CD4-positive, alpha-beta T cell treated with Interleukin-1 beta for 1 hour (primary cell): ENCODE measurements around the gene SLC6A16.
A peak's percentile ranks its signal among the peaks of the same experiment; 100 is the strongest.
"Not testable (repeated sequence)": the region's sequence is repeated elsewhere in the genome, so short reads cannot be mapped to it uniquely, and the experiment has no call there.

Source experiments
- DNase-seq, 2 donors: peaks; one replicate each; pipeline ENCODE4 v3.0.0-alpha.2; 2020 to 2022

SLC6A16 gene

GRCh38 chr19:49324801-49325576 is at the start of gene SLC6A16:
Gene SLC6A16, minus strand, starts transcription at chr19:49325191. Its CDS starts 13,844 bp downstream, at chr19:49311347.
- no peak for DNase-seq

DNA sequence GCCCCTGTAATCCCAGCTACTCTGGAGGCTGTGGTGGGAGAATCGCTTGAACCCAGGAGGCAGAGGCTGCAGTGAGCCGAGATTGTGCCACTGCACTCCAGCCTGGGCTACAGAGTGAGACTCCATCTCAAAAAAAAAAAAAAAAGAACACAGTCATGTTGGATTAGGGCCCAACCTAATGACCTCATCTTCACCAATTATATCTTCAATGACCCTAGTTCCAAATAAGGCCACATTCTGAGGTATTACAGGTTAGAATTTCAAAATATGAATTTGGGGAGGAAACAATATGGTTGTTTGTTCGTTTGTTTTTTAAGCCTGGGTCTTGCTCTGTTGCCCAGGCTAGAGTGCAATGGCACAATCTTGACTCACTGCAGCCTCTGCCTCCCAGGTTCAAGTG is 48.2 kb upstream of the SLC6A16 start:
- not testable (repeated sequence) for DNase-seq

- DNase-seq = no peak
These were observed 46.2 kb upstream of the SLC6A16 start for GRCh38 chr19:49371184-49371583.

DNA sequence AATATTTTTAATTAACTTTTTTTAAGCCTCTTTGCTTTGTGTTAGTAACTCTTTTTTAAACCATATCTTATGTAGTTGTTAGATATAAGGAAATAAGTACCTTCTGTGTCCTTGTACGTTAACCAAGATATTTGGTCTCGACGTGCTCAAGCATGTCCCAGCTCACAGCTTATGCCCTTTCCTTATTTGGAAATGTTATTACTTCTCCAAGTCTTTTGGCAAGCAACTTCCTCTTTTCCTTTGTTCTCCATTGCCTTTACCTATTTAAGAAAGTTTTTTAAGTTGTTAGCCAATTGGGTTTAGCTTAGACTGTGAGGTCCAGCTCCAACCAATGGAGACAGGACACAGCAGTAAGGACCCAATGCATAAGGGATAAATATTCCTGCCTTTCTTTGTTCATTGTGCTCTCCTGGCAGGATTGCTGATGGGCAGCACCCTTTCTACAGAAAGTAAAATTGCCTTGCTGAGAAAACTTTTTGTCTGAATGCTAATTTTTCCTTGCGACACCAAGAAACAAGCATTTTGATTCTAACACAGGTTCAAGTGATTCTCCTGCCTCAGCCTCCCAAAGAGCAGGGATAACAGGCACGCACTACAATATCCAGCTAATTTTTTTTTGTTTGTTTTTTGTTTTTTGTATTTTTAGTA is 43.8 kb upstream of the SLC6A16 start:
- no peak for DNase-seq

GRCh38 chr19:49366110-49366509 is 41.1 kb upstream of the SLC6A16 start:
- DNase-seq = no peak

DNA sequence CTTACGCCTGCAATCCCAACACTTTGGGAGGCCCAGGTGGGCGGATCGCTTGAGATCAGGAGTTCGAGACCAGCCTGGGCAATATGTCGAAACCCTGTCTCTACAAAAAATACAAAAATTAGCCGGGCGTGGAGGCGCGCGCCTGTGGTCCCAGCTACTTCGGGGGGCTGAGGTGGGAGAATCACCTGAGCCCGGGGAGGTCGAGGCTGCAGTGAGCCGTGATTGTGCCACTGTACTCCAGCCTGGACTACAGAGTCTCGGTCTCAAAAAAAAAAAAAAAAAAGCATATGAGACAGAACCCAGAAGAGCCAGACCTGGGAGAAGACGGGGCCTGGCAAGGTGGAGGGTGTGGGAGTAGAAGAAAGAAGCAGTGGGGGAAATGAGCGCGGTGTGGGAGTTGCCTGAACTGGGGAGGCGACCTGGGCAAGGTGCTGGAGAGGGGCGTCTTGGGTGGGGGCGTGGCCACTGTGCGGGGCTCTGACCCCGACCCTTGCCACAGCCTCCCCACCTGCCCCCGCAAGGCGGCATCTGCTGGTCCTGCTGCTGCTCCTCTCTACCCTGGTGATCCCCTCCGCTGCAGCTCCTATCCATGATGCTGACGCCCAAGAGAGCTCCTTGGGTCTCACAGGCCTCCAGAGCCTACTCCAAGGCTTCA is 39.2 kb upstream of the SLC6A16 start:
- no peak for DNase-seq

DNA sequence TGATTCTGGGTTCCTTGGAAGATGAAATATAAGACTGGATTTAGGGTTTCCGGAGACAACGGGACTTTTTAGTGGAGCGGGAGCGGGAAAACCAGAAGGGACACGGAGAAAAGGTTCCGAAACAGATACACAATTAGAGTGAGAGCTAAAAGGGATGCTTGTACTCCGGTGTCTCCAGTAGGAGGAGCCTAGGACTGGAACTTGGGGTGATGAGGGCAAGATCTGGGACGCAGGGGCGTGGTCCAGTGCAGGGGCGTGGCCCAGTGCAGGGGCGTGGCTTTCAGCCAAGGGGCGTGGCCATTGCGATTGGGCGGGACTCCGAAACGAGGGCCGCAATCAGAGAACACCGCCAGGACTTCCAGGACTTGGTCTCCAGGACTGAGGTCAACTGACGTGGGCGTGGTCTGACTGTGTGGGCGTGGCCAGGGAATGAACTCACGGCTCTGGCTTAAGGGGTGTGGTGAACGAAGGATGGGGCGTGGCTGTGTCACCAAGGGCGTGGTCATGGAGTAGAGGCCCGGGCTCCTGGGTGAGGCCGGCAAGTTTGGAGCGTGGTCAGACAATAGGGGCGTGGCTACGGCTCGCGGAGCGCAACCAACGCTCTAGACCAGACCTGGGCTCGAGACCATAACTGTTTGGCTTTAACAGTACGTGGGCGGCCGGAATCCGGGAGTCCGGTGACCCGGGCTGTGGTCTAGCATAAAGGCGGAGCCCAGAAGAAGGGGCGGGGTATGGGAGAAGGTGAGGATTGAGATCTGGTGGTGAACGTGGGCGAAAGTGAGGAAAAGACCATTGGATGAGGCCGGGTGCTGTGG is 38.5 kb upstream of the SLC6A16 start, which contains the start of gene DKKL1:
Gene DKKL1 (plus strand): TSS at position 610 of the 815 bp plus-strand sequence. CDS start 122 bp downstream, at position 732.
- DNase-seq = peak; percentile 73 to 88

- peak in 1 of 2 donors; percentile 13 for DNase-seq
These were observed 37.9 kb upstream of the SLC6A16 start for GRCh38 chr19:49362929-49363267.

DNA sequence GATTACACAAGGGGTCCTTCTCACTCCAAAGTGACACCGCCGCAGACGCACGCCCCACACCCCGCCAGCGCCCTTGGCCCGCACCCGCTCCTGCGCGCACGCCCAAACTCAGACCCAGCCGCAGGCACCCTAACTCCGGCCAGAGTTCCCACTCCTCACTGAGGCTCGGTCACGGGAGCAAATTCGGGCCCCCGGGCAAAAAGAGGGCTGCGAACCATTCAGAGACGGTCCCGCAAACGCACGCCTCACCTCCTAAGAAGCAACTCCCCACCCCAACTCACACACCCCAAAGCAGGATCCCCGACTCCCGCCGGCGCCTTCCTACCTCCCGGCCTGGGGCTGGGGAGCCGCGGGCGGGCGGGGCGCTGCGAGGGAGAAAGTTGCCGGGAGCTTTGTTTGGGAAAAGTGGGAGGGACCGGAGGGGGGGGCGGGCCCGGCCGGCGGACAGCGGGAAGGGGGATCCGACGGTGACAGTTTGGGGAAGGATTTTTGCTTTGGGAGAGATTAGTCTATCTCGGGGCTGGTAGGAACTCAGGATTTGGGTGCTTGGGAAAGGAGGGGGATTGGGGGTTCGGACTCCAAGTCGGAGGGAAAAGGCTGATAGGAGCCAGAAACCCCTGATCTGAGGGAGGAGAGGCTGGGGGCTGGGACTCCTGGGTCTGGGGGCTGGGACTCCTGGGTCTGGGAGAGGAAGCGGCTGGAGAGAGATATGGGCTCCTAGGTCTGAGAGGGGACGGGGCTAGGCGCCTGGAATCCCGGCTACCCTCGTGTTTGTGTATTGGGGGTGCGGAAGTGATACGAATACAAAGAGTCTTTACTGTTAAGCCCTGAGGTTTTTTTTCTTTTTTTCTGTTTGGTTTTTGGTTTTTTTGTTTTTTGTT is 37.3 kb upstream of the SLC6A16 start, which contains the start of gene TEAD2:
Gene TEAD2 (minus strand): TSS at position 369 of the 881 bp plus-strand sequence. CDS start 2,341 bp downstream, outside the sequence.
- DNase-seq = peak in 1 of 2 donors; percentile 6

- DNase-seq = peak; percentile 10 to 37
These were observed 36.6 kb upstream of the SLC6A16 start for GRCh38 chr19:49361438-49362047.

GRCh38 chr19:49359851-49360820 is 35.1 kb upstream of the SLC6A16 start:
- DNase-seq = no peak

- DNase-seq = no peak
These were observed 32.2 kb upstream of the SLC6A16 start for GRCh38 chr19:49357186-49357585.

DNA sequence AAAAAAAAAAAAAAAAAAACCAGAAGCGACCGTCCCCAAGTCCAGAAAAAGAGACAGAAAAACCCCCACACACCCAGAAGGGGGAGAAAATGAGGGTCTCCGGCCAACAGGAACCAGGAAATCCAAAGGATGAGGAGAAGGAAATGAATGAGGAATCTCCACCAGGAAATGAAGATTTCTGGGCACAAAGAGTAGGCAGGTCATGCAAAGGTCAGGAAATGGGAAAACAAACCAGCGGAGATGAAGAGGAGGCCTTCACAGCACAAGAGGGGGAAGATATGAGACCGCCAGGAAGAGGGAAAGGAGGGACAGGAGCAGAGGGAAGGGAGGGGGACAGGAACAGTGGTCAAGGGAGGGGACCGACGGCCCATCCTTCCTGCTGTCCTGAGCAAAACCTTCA is 31.4 kb upstream of the SLC6A16 start:
- no peak for DNase-seq

- DNase-seq = no peak
These were observed 30.9 kb upstream of the SLC6A16 start for GRCh38 chr19:49355909-49356353.

DNA sequence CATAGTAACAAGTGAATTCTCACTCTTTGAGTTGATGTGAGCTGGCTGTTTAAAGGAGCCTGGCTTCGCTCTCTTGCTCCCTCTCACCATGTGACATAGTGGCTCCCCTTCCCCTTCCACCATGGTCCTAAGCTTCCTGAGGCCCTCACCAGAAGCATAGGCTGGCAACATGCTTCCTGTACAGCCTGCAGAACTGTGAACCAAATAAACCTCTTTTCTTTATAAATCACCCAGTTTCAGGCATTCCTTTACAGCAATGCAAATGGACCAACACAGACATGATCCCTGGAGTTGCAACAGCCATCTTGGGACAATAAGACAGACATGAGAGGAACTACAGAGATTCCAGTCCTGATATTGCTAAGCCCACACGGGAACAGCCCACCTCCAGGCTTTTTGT is 24.6 kb upstream of the SLC6A16 start:
- no peak for DNase-seq

DNA sequence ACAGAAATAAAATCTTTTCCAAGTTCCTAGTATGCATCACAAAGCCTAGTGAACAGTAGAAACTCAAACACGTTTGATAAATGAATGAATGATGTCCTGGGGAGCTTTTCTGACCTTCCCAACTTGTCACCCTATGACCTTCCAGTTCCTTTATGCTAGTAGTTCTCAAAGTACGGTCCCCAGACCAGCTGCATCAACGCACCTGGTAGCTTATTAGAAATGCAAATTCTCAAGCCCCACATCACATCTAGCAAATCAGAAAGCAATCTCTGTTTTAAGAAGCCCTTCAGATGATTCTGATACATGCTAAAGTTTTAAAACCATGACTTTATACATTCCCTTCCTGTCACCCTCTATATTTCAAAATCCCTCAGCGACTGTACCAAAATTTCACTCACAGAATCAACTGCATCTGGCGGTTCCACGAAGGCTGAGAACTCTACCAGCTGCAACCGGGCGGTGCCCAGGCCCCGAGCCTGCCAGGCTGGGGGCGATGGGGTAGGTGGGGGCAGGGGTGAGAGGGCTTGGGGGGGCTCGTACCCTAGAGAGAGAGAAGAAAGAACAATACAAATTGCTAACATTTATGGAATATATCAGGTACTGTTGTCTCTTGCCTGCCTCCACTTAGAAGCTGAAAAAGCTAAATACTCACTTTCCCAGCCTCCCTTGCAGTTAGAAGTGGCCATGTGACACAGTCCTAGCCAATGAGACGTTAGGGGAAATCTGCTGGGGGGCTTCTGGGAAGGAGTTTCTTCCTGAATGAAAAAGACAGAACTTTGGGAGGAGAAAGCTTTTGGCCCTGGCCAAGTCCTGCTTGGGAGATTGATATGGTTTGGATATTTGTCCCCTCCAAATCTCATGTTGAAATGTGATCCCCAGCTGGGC is 23.6 kb upstream of the SLC6A16 start:
- DNase-seq = no peak

DNA sequence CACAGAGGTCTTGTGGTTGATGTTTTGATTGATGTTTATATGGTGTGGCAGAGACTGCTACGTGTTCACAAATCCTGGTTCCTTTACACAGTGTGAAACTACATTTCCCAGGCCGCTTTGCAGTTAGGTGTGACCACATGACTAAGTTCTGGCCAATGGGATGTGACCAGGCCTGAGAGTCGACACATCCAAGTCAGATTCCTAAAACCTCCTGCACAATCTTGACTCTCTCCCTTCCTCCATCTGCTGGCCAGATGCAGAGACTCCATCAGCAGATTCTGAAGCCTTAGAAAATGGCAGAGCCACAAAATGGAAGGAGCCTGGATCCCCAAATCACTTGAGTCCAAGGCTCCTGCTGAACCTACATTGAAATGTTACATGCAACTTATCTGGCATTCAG is 22.8 kb upstream of the SLC6A16 start:
- DNase-seq = peak; percentile 20 to 33

DNA sequence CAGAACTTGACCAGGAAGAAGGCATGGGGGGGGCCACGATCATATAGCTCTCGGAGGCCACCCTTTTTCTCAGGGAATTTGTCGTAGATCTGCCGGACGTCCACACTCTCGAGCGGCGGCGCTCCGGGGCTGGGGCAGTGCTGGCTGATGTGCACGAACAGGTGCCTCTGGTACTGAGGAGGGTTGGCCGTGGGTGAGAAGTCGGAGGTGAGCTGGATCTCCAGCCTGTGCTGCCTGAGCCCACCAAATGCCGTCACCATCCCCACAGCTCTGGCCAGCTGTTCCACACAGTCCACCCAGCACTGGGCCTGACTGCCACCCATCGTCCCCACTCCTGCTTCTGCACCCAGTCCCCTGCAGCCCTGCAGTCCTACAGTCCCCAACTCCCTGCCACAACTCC is 22.2 kb upstream of the SLC6A16 start:
- DNase-seq = no peak
